Measurements from ENCODE around the gene SLC25A45.

- TF ChIP-seq CTCF (IDR thresholded peaks at IDR 0.05; ENCODE audit: insufficient read depth, low read depth, low read length) (no peak), EZH2 (IDR thresholded peaks at IDR 0.05; ENCODE audit: insufficient read depth, low read length) (no peak)
Measured at GRCh38 chr11:65415499-65416340, 33.3 kb upstream of the SLC25A45 start.
